GM20431 (cell line): ENCODE measurements around the gene RYR3.

Experiments used
- in situ Hi-C: fragments of 300-500 bp; cut with MseI, MboI; formaldehyde crosslinking; loops from one replicate; pipeline ENCODE4 v1.15.0; 2020; ENCODE audit warnings: low sequenced_read_pairs; ENCODE audit not compliant: unreplicated experiment

RYR3 gene

DNA sequence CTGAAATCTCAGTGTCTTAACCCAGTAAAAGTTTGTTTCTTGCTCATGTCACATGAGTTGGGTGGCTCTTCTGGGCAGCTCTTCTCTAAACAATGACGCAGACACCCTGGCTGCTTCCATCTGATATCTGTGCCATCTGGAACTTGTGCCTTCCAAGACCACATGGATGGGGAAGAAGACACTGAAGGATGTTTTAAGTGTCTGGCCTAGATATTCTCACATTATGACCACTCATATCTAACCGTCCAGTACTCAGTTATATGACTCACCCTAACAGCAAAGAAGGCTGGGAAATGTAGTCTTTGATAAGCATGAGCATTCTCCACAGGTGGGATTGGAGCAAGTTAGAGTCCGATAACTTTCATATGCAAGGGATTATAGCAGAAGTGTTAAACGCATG is 66.4 kb downstream of the RYR3 start:
- in situ Hi-C loops: no loop called here

DNA sequence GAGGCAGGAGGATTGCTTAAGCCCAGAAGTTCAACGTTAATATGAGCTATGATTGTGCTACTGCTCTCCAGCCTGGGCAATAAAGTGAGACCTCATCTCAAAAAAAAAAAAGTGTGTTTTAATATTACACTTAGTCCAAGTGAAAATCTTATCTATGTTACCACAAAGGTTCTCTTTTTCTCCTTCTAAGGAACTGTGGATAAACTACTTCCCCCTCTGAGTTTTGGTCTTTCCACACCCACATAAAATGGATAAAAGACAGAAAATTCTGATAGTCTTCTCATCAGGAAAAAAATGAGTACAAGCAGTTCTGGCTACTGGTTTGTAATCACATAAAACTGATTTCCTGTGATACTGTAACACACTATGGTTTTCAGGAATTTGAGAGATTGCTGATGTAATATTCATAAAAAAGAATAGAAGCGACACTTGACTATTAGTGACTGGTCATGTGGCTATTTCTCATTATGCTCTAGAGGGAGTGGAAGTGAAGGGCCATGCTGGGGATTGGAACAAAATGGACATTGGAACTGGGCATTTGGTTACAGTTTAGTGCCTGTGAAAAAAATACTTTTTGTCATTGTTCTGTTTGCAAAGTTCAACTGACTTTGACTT is 68.2 kb downstream of the RYR3 start:
- in situ Hi-C loops: no loop called here

DNA sequence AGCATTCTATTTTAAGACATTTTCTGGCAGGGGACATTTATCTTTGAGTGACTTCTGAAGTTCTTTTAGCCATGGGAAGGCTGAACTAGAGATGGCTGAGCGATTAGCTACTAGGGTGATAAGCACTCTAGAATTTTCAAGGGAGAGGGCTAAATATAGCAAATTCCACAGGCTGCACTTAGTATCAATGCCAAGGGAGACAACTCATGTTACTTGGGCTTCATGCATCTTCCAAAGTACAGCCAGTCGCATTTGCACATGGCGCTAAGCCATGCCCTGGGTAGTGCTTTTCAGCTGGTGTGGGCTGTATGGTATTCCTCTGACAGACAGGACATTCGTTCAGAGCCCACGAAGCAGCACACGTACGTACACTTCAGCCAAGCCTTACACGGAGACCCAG is 69.6 kb downstream of the RYR3 start:
- in situ Hi-C loops: no loop called here

DNA sequence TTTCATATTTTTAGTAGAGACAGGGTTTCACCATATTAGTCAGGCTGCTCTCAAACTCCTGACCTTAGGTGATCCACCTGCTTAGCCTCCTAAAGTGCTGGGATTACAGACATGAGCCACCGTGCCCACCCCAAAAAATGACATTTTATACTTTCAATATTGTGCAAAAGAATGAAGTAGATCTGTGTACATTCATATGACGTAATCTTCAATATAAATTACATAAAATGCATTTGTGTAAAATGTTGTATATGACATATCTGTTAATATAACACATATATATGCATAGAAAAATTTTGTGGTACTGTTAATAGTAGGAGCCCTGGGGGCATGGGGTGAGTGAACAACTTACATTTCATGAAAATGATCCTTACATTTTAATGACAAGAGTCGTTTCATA is 71.7 kb downstream of the RYR3 start:
- in situ Hi-C loops: no loop called here

DNA sequence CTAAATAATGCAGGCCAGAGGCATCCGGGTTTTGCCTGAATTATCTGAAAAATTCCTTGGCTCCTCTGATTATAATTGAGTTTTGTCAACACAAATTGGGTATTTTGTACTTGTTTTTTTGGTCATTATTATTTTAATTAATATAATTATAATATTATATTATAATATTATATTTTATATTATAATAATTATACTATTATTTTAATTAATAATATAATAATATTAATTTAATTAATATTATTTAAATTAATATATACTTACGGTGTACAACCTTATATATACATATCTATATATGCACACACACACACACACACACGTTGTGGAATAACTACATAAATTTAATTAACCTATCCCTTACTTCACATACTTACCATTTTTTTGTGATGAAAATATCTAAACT is 73.5 kb downstream of the RYR3 start:
- in situ Hi-C loops: no loop called here

DNA sequence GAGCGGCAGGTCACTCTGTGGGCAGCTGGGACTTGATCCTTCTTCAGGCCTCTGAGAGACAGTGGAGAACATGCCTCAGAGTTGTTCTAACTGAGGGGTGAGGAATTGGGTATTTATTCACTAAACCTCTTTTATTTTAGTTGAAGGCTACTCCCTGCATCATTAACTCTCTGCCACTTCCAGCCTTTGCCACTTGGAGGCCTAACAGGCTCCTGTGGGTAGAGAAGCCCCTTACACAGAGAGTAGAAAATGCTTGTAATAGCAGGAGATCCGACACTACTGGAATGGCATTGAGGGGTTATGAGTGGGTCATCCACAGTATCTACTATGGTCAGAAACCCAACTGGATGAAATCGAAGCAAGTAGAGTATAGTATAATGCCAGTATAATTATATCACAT is 81.7 kb downstream of the RYR3 start:
- in situ Hi-C loops: no loop called here

DNA sequence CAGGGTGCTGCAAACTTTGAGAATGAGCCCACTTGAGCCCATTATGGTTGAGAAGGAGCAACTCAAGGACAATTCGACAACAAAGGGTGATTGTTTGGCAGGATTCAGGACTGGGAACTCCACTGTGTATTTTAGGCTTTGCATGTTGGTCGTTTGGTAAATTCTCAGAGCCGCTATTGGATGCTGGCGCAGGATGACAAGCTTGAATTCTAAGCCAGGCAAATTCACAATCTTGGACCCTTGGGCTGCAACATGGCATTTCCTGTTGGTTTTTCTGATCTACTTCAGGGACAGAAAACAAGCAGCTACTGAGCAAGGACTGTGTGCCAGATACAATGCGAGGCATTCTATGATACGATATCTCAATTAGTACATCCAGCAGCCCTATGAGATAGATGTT is 82.8 kb downstream of the RYR3 start:
- in situ Hi-C loops: no loop called here

DNA sequence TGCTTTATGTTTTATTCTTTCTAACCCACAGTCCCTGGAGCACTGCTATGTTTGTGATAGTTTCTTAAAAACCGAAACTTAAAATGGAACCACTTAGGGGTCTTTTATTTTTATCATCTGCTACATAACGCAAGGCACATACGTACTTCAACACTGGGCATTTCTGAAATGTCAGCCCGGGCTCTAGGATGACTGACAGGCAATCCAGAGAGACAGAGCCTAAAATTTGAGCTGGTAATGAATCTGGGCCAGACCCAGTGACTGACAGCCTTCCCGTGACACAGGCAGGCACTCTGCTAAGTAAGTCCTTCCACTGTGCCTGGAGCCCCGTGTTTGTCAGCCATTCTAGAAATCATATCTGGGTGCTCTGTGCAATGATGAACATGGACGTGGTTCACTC is 84.6 kb downstream of the RYR3 start:
- in situ Hi-C loops: no loop called here

DNA sequence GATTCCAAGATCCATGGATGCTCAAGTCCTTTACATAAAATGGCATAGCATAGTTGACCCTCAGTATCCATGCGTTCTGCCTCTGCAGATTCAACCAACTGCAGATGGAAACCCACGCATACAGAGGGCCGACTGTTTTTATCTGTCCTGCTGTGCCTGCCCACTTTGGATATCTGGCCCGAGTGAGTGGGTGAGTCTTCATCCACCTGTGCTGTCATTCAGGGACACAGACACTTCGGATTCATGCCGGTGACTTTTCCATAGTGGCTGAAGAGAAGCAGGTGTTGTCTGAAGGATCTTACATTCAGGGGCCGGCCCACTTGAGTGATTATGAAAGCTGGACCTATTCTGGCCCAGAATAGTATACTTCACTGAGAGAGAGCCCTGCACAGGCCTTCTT is 85.1 kb downstream of the RYR3 start:
- in situ Hi-C loops: no loop called here

DNA sequence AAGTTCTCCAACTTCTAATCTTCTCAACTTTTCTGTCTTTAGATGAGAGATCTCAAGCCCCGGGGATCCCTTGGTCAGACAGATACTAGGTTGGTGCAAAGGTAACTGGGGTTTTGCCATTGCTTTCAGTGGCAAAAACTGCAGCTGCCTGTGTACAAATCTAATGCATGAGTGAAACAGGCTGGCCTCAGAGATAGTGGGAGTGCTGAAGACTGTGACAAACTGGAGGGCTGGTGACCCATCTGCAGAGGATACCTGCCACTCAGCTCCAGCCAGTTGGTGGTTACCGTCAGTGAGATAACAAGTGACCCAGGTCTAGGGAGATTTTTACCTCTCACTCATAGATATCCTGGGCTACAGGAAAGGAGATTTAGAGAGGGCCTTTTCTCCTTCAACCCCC is 85.7 kb downstream of the RYR3 start:
- in situ Hi-C loops: no loop called here

DNA sequence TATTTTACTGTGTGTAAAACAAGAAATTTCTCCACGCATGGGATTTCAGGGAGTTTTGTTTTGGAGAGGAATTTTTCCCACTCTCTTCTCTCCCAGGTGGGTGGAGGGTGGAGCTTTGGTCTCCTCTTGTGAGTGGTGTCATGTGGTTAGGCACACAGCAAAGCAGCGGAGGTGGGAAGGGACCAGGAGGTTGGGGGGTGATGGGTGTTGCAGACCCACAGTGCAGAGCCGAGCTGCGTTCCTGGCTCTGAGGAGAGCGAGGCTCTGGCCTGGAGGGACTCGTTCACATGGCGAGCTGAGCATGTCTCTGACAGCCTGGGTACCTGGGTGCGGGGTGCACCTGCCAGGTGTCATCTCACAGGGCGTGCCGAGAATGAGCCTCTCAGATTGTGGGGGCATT is 87.8 kb downstream of the RYR3 start:
- in situ Hi-C loops: no loop called here

DNA sequence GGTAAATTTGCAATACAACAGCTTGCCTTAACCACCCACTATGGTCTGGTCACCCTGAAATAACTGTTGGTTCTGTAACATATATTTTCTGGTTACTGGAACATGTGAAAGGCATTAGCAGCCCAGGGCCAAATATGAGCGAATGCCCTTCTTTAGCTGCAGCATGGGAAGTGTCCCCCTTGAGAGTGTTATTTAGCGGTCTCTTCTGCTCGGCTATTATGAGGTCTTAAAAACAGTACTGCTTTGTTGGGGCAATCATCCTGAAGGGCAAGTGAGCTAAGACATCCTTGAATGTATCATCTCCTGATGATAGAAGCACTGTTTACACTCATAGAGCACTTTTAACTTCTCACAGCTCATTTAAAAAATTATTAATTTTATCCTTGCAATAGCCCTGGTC is 90.2 kb downstream of the RYR3 start:
- in situ Hi-C loops: no loop called here

DNA sequence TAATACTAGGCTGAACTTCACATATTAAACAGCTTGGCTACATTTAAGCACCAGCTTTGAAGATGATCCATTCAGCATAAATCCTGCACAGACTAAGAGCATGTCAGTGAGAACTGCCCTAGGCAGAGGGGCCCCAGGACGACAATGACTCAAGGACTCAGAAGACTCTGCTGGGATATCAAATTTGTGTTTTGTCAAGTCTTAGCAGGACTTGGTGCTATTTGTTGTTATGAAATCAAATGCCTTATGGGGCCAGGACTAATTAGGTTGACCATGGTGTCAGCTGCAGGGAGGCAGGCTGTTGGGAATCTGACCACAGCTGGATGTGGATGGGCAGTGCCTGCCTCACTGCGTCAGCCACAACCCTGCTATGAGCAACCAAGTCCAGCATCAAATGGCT is 91.8 kb downstream of the RYR3 start:
- in situ Hi-C loops: no loop called here

DNA sequence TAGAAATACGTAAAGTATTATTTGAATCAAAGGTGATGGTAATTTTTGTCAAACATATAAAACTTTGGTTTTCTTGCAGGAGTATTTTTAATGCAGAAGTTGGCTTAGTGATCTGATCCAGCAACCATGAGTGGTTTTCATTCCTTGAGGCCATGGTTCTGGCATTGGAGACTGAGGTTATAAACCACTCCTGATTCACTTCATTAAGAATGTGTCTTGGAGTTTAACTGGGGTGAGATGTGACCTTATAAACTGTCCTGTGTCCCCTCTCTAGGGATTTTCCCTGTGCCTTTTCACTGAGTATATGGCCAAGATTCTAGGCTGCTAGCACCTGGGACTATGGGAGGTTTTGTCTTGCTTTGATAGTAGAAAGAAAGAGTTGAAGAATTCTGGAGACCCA is 94.3 kb downstream of the RYR3 start:
- in situ Hi-C loops: no loop called here

DNA sequence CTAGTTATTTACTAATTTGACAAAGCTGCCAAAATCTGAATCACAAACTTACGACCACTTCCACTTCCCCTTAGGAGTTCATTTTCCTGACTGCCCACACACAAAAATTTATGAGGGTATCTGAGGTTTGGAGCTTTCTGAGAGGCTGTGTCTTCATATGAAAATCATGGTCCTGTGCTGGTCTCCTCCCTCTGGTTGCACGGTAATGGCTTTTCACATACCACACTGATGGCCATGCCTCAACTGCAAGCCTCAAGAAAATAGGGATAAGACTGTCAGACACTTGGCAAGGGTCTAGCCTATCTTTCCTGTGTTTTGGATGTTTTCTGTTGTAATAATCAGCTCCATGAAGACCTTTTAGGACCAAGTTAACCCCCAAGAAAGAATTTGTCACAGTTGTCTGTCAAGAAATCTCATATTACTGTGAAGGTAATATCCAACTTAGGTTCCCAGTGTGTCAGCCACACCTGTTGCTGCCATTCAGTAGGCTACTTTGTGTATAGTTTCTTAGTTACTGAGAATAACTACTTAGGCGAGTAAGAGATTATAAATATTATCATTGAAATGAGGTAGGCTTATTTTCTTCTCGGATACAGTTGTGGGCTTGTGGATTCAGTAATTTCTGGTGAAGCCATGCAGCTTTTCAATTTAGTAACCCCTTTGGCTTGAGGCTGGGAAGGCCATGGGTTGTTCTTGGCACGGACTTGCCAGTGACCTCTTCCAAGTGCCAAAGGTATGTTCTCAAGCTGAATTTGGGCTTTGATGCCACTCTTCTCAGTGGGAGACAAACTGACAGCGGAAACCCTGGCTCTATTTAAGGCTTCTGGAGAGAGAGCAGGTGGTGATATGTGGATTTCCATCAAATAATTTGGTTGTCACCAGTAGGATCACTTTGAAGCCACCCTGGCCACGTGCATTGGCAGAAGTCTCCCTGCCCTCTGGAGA is 101.1 kb downstream of the RYR3 start:
- in situ Hi-C loops: no loop called here

DNA sequence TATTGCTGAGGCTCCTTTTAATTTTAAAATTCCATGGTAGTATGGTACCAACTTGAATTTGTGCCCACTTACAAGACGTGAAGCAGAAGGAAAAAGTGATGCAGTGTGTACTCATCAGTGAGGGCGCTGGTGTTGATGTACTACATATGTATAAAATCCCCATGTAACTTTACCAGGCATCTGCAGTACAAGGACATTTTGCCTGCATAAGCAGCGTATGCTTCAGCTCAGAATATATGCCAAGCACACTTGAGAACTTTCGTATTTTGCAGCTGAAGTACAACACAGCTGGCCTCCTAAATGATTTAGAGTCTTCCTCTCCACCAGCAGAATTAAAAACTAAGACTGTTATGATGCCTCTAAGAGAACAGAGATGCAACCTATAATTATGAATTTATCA is 108.9 kb downstream of the RYR3 start:
- in situ Hi-C loops: no loop called here

DNA sequence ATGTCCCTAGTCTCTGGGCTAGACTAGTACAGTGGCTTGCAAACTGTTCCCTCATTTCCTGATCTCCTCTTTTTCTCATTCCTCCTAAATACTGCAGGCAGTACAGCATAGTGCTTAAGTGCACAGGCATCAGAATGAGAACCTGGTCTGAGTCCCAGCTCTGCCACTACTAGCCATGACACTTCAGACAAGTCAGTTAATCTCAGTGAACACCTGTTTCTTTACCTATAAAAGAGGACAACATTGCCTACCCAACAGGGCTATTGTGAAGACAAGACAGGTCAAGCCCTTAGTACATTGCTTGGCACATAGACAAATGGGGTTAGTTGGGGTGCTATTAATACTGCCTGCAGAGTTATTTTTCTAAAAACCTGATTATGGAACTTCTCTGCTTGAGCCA is 113.3 kb downstream of the RYR3 start:
- in situ Hi-C loops: no loop called here

DNA sequence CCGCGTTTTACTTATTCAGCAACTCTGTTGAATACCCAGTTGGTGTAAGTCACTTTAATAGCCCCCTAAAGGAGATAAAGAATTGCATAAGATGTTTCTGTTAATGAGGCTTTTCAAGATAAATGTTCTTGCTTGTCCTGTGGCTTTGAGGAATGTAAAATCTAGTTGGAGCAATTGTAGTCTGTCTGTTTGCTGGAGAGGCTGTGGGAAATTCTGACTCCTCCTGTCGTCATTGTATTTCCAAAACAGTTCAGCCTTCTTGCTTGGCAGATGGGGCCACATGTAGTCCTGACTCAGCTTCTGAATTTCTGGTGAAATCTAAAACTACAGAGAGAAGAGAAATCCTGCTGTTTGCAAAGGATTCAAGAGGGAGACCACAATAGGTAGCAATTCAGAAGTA is 114.4 kb downstream of the RYR3 start:
- in situ Hi-C loops: no loop called here

DNA sequence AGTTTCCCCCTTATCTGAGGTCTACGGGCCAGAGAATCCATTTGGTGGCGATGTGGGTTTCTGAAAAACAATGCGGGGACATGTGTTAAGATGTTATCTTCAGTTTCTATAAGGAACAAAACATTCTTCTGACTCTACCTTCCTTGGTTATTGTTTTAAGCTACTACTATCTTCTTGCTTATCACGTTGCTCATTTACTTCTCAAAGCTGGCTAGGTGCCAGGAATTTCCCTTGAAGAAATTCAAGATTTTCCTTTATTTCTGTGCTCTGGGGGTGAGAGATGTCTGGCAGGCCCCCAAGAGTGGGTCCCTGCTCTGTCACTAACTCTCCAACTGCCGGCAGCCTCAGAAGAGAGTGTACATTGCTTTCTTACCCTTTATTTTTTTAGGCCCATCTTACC is 119.8 kb downstream of the RYR3 start:
- in situ Hi-C loops: no loop called here

DNA sequence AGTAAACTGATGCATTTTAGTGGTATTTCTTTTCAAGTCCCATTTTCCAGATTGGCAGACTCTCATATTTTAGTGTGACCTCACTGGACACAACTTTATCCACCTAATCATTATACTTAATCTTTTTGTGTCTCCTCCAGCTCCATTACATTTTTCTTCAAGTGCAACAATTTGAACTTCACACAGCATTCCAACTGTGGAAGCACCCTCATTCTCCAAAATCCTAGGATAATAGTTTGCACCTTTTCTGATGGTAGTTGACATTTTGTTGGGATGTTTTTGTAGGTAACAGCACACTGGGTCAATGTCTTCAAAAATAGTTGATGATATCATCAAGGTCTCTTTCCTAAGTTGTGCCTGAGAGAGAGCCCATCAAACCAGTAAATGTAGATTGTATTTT is 123.1 kb downstream of the RYR3 start:
- in situ Hi-C loops: no loop called here

DNA sequence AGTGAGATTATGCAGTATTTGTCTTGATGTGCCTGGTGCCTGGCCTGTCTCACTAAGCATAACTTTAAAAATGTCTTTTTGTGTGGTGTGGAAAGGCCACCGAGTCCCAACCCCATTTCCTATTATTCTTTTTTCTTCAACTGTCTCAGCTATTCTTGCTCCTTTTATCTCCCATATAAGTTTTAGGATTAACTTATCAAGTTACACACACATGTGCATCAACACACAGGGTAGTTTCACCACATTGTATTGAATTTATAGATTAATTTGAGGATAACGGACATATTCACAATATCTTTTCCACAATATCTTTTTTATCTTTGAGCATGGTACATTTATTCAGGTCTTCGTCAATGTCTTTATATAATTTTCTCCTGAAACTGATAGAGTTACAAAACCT is 127.6 kb downstream of the RYR3 start:
- in situ Hi-C loops: no loop called here

DNA sequence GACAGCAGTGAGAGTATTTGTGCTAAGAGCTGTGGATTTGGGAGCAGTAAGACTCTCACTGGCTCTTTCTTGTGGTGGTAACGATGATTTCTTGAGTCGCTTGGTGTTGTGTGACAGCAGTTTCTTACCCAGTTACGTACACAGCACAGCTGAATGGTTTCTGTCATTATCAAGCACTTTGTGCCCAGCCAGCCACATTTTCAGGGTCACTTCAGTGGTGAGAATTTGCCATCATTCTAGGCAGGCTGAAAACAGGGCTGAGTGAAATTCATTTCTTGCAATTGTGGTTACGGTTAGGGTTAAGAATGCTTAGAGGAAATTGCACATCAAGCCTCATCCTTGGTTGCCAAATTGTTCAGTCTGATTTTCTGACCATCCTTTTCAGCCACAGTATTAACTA is 130.1 kb downstream of the RYR3 start:
- in situ Hi-C loops: no loop called here
